GM04504 (cell line): ENCODE results near the gene CHD5.
"Not testable (repeated sequence)": the region's sequence is repeated elsewhere in the genome, so short reads cannot be mapped to it uniquely, and the experiment has no call there.

ENCODE experiments used
- DNase-seq: peaks from one replicate; pipeline ENCODE4 v3.0.0-alpha.2; 2012; ENCODE audit warnings: low read depth

CHD5 gene

DNA sequence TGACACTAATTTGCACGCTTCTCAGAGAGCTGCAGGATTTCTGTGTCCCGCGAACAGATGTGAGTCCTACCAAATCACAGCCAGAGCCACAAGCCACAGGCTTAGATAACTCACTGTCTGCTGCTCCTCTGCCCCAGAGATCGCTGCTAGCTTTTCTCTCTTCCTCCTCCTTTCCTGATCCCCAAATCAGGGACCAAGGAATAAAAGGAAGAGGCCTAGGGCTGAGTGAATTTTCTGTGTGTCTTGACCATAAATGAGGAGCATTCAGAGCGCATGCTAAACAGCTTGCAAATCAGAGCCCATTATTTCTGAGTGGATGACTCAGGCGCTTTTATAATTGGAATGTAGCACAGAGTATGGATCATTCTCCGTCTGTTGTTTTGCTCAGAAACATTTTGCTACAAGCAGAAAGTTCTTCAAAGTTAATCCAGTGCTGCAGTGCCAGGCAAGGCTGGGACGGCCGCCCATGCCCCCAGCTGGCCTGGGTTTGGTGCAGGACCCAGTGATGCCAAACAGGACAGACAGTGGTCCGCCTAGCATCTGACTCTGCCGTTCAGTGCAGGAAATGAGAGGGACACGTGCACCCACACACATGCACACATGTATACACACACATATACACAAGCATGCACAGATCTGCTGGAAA, 96.2 kb downstream of the CHD5 start:
- DNase-seq, result peak; percentile 18

DNA sequence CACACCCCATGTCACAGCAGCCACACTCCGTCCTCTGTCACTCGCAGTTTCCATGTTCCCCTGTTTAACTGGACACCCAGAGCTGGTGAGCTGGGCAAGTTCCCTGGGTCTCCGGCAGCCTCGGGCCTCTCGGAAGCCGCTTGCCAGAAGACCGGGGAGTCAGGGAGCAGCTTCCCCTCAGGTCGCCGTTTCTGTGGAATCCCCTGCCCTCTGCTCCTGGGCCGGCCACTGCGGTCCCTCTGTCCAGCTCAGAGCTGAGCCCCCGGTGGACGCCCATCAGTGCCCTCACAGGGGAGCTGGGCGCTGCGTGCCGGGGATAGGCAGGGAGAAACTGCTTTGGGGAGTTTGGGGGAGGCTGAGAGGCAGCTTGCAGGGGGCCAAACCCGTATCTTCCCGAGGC, 96.7 kb downstream of the CHD5 start:
- DNase-seq, result no peak

- peak; percentile 7 for DNase-seq
Measured at GRCh38 chr1:6082430-6082971, 97.6 kb downstream of the CHD5 start.

DNA sequence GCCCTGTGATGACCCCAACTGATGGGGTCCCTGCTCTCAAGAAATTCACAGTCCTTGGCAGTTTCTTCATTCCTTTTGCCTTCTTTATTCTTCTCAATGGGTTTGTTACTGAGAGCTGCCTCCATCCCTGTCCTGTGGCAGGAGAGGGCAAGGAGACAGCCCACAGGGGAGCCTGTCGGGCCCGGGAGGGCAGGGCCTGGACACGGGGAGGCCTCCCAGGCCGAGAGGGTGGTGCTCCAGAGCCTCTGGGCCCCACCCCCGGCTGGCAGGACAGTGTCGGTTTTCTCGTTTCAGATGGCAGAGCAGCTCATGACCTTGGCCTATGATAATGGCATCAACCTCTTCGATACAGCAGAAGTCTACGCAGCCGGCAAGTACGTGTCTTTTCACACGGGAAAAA, 98.2 kb downstream of the CHD5 start:
- no peak for DNase-seq

DNA sequence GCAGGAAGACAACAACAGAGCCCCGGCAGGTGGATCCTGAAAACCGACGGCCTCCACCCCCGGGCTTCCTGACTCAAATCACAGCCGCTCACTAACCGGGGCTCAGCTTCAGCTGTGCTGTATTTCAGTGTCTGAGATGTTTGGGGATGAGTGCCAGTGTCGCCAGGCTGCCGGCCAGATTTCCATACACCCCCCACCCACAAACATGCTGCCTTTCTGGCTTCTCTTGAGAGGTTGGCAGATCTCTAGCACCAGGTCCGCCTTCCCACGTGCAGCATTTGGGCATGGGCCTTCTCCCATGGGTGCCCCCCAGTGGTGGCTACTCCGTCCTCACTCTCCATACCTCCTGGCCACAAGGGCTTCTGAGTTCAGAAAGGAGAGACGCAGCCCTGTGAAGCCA, 99.7 kb downstream of the CHD5 start:
- DNase-seq, result no peak

DNA sequence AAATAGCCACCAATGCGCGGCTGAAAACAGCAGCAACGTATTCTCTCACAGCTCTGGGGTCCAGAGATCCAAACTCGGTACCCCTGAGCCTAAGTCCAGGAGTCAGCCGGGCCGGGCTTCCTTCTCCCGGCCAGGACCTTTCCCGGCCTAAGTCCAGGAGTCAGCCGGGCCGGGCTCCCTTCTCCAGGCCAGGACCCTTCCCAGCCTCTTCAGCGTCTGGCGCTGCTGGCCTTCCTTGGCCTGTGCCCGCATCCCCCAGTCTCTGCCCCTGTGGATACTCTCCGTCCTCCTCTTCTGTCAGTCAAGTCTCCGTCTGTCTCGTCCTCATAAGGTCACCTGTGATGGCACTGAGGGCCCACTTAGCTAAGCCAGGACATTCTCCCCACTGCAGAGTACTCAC, 102.2 kb downstream of the CHD5 start:
- DNase-seq, result no peak

- DNase-seq, result no peak
Measured at GRCh38 chr1:6077506-6077905, 102.6 kb downstream of the CHD5 start.

DNA sequence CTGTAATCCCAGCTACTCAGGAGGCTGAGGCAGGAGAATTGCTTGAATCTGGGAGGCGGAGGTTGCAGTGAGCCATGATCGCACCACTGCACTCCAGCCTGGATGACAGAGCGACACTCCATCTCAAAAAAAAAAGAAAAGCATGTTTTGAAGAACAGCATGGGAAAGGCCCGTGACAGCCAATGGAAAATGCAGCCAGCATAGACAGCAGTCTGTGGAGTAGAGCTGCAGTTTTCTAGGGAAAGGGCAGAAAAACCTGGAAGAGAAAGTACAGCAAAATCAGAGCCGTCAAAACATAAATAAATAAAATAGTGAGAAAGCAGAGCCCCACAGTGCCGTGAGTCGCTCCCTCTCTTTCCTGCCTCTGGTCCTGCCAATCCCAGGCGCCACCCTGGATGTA, 103.1 kb downstream of the CHD5 start:
- not testable (repeated sequence) for DNase-seq

- no peak for DNase-seq
Measured at GRCh38 chr1:6075748-6076147, 104.4 kb downstream of the CHD5 start.

DNA sequence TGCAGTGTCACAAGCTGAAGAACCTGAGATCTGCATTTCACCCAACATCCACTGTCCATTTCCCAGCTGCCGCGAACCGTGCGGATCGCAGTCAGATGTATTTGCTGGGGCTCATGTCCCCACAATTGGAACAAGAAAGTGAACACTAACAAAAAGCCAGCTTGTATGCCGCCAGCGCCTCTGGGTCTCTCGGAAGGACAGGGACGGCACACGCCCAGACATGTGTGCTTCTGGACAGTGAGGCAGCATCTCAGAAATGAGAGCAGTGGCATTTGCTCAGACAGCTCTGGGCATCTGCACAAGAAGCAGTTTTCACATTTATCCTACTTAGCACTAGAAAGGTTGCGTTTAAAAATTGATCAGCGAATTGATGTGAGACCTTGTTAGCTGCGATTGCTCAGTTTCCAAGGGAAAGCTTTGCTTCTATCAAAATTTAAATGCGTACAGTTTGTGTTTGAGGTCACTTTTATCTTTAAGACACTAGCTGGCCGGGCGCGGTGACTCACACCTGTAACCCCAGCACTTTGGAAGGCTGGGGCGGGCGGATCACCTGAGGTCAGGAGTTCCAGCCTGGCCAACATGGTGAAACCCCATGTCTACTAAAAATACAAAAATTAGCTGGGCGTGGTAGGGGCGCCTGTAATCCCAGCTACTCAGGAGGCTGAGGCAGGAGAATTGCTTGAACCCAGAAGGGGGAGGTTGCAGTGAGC, 105.8 kb downstream of the CHD5 start:
- no peak for DNase-seq

- no peak for DNase-seq
Measured at GRCh38 chr1:6073480-6074053, 106.6 kb downstream of the CHD5 start.

DNA sequence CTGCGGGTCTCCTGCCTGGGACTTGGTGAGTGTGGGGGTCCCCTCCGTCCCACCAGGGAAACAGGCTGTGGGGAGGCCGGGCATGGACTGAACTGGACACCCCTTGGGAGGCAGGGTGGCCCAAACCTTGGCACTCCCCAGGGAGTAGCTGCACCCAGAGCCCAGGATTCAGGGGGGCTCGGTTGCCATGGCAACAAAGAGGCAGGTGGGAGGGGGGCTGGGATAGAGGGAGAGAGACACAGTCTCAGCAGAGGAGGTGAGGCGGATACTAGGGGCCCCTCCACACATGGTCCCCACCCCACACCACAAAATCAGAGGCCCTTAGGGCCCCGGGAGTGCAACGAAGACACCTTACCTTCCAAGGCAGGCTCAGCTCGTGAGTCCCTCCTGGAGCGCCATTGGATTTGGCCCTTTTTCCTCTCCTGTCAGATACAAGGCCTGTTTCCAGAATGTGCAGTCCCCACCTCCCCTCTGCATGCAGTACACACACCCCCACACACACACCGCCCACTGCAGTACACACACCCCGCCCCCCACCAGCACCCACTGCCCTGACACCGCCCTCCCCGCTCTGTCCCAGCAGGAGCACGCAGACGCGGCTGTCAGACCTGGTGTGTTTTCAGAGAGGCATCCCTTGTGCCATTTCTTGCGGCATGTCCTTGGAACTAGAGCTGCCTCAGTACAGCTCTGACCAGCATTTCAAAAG, 107.2 kb downstream of the CHD5 start:
- no peak for DNase-seq

GRCh38 chr1:6071219-6071618, 108.9 kb downstream of the CHD5 start:
- no peak for DNase-seq

DNA sequence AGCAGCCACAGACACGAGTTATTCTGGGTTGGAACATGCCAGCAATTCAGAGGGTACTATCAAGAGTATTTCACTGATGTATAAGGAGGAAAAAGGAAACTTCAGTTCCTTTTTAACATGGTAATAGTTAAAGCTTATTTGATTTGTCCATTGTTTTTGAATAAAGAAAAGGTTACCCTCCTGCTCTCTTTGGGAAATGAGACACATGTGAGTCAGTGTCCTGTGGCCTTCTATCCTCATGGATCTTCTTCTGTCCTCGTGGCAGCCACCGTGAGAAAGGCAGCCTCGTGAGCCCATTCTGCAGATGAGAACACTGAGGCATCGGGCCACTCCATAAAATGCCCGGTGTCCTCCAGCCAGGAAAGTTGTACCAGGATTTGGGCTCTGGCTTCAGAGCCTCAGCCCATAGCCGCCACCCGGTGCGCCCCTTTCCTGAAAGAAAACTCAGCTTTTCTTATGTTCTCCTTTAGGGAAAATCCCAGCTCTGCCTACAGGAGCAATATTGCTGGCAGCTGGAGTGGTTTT, 109.6 kb downstream of the CHD5 start:
- DNase-seq, result no peak

GRCh38 chr1:6069573-6069972, 110.5 kb downstream of the CHD5 start:
- DNase-seq, result no peak

- no peak for DNase-seq
Measured at GRCh38 chr1:6068932-6069331, 111.2 kb downstream of the CHD5 start.

GRCh38 chr1:6068073-6068472, 112.0 kb downstream of the CHD5 start:
- DNase-seq, result no peak

- DNase-seq, result no peak
Measured at GRCh38 chr1:6066680-6067079, 113.4 kb downstream of the CHD5 start.

DNA sequence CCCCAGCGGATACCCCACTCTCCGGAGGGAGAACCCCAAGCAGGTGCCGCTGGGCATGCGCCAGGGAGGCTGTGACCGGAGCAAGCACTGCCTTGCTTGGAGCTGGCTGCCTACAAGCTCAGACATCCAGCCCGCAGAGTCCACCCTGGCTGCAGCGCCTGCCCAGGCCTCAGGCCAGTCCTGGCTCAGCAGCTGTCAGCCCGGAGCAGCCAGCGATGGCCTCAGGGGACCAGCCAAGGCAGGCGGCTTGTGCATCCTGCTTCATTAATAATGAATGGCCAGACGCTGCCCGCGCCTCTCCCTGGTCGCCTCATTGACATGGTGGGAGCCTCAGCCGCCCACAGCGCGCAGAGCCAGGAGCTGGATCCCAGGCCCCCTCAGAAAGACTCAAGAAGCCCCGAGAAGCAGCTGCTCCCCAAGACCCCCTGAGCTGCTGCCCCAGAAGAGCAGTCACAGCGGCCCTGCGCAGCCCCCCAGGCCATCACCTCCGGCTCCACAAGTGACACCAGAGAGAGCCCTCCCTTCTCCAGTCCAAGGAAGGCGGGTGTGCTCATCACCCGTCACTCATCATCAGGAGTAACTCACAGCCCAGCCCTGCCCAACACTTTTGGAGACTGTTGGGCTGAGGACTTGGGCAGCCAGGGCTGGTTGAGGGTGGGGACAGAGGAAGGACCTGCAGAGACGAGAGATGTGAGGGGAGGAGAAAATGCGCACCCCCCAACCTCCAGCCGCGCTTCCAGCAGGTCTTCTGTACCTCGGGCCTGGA, 114.8 kb downstream of the CHD5 start:
- DNase-seq, result no peak

- not testable (repeated sequence) for DNase-seq
Measured at GRCh38 chr1:6063532-6064053, 116.5 kb downstream of the CHD5 start.

GRCh38 chr1:6062670-6063069, 117.5 kb downstream of the CHD5 start:
- no peak for DNase-seq
